Ascending aorta (tissue), 2 donors: Measurements from ENCODE around the gene VIPR2. TPM values are rescaled to one million over a fixed set of nuclear protein-coding genes. Genes with fewer than 3 reads are reported as not detected.

Experiments used
- DNase-seq, 2 donors: peaks; one replicate each; pipeline ENCODE4 v3.0.0-alpha.2; 2019; ENCODE audit warnings: low spot score in 2 of 2
- H3K27ac ChIP-seq, 2 donors: fragments of 200-600 bp; sonication (generic); one replicate each; pipeline ENCODE4 v1.5.1; 2016 to 2017; ENCODE audit warnings: mild to moderate bottlenecking in 1 of 2
- H3K27me3 ChIP-seq: fragments of 200-600 bp; sonication (generic); one replicate; pipeline ENCODE4 v1.5.1; 2017
- H3K36me3 ChIP-seq, 2 donors: fragments of 200-600 bp; sonication (generic); one replicate each; pipeline ENCODE4 v1.5.1; 2016
- H3K4me1 ChIP-seq, 2 donors: fragments of 200-600 bp; sonication (generic); one replicate each; pipeline ENCODE4 v1.5.1; 2016 to 2017; ENCODE audit warnings: mild to moderate bottlenecking in 1 of 2
- H3K4me3 ChIP-seq, 2 donors: fragments of 200-600 bp; sonication (generic); one replicate each; pipeline ENCODE4 v1.5.1; 2016 to 2017; ENCODE audit warnings: mild to moderate bottlenecking in 1 of 2
- H3K9me3 ChIP-seq, 2 donors: fragments of 200-600 bp; sonication (generic); one replicate each; pipeline ENCODE4 v1.5.1; 2016
- CTCF ChIP-seq, 3 experiments: fragments of 200-600 bp in 2 of 3; fragments of 450-650 bp in 1 of 3; sonication (generic) in 2 of 3; IDR thresholded peaks; one replicate each; pipeline ENCODE4 v1.5.1; 2016 to 2019; ENCODE audit warnings: antibody characterized with exemption in 3 of 3, mild to moderate bottlenecking in 1 of 3, moderate library complexity in 1 of 3
- intact Hi-C: fragments of 100-400 bp; cut with DNase I; formaldehyde crosslinking; loops from one replicate; pipeline ENCODE4 v1.15.1; 2023
- total RNA-seq: library from RNA; depleted of rRNA; stranded (reverse); fragments of >200 nt; gene quantifications from one replicate; pipeline ENCODE4 v1.1.0, GENCODE V29; 2016

The VIPR2 gene
- total RNA-seq, 1 donor from 2014 or later: 17.8 TPM

- H3K4me1 ChIP-seq: peaks cover 15 to 54% of the 10 kb centered on the region in 2 donors
- DNase-seq: no peak
- H3K9me3 ChIP-seq: no peaks in the 10 kb centered on the region
- H3K27ac ChIP-seq: peak overlapping the region; percentile 91 to 96
- no peak for TF ChIP-seq CTCF (IDR thresholded peaks at IDR 0.05)
- no peaks in the 10 kb centered on the region for H3K36me3 ChIP-seq
- no peak overlapping the region for H3K4me3 ChIP-seq
- intact Hi-C loops: loop anchor here (2.0 to 10.0 kb wide), 3 partner anchors 79 to 227 kb away; no protein-coding TSS in a partner anchor
- no peaks in the 10 kb centered on the region for H3K27me3 ChIP-seq
Measured at GRCh38 chr7:159013825-159014289, 130.8 kb downstream of the VIPR2 start.

- no peak for TF ChIP-seq CTCF (IDR thresholded peaks at IDR 0.05)
- Histone ChIP-seq H3K9me3 (no peaks in the 10 kb centered on the region), H3K27ac (peak overlapping the region; percentile 91 to 96), H3K27me3 (no peaks in the 10 kb centered on the region), H3K4me3 (no peak overlapping the region), H3K36me3 (no peaks in the 10 kb centered on the region), H3K4me1 (peaks cover 15 to 52% of the 10 kb centered on the region in 2 donors)
- intact Hi-C loops: loop anchor here (2.0 to 10.0 kb wide), 3 partner anchors 80 to 226 kb away; no protein-coding TSS in a partner anchor
- DNase-seq: no peak
Measured at GRCh38 chr7:159013181-159013690, 131.4 kb downstream of the VIPR2 start.

GRCh38 chr7:159012353-159013069, 132.2 kb downstream of the VIPR2 start:
- no peaks in the 10 kb centered on the region for H3K36me3 ChIP-seq
- peak; percentile 30 to 89 for DNase-seq
- H3K4me3 ChIP-seq: no peak overlapping the region
- peaks cover 15 to 52% of the 10 kb centered on the region in 2 donors for H3K4me1 ChIP-seq
- intact Hi-C loops: loop anchor here (2.0 to 10.0 kb wide), 3 partner anchors 80 to 225 kb away; no protein-coding TSS in a partner anchor
- TF ChIP-seq CTCF (IDR thresholded peaks at IDR 0.05): no peak
- H3K27ac ChIP-seq: peak overlapping the region; percentile 91 to 96
- H3K27me3 ChIP-seq: no peaks in the 10 kb centered on the region
- no peaks in the 10 kb centered on the region for H3K9me3 ChIP-seq

- Histone ChIP-seq H3K36me3 (no peaks in the 10 kb centered on the region), H3K4me3 (no peak overlapping the region), H3K27ac (peak overlapping the region; percentile 91 to 96), H3K9me3 (no peaks in the 10 kb centered on the region), H3K4me1 (peaks cover 15 to 52% of the 10 kb centered on the region in 2 donors), H3K27me3 (no peaks in the 10 kb centered on the region)
- no peak for TF ChIP-seq CTCF (IDR thresholded peaks at IDR 0.05)
- peak in 1 of 2 donors; percentile 41 for DNase-seq
- intact Hi-C loops: loop anchor here (2.0 to 10.0 kb wide), 3 partner anchors 81 to 224 kb away; no protein-coding TSS in a partner anchor
Measured at GRCh38 chr7:159011722-159012022, 133.0 kb downstream of the VIPR2 start.

- Histone ChIP-seq H3K36me3 (no peaks in the 10 kb centered on the region), H3K27ac (peak overlapping the region; percentile 91 to 96), H3K9me3 (no peaks in the 10 kb centered on the region), H3K27me3 (no peaks in the 10 kb centered on the region), H3K4me3 (no peak overlapping the region), H3K4me1 (peaks cover 15 to 52% of the 10 kb centered on the region in 2 donors)
- no peak for TF ChIP-seq CTCF (IDR thresholded peaks at IDR 0.05)
- intact Hi-C loops: loop anchor here (5.0 to 10.0 kb wide), 2 partner anchors 196 to 224 kb away; no protein-coding TSS in a partner anchor
- peak in 1 of 2 donors; percentile 63 for DNase-seq
Measured at GRCh38 chr7:159010937-159011721, 133.5 kb downstream of the VIPR2 start.
